ENCODE results near the gene CCL4. TPM values are rescaled to one million over a fixed set of nuclear protein-coding genes. Genes with fewer than 3 reads are reported as not detected.

CCL4 gene
- total RNA-seq, 120 experiments from 2014 or later = 0.34 to 10.4 (median 1.00) TPM; not detected in 45

Other genes with a start within 250 kb of the CCL4 start
- gene HEATR9, start 234.9 kb upstream of the CCL4 start, total RNA-seq = under 1 TPM in 1 of 120 experiments, not detected in 119; 0.26 TPM
- gene CCL5, start 223.5 kb upstream of the CCL4 start, total RNA-seq = 1 to 10 TPM in 28 of 120 experiments, under 1 TPM in 37, not detected in 55; 0.35 to 6.9 (median 0.90) TPM
- 1 to 10 TPM in 26 of 120 experiments, under 1 TPM in 28, not detected in 66; 0.25 to 2.8 (median 0.89) TPM for gene RDM1, start 173.1 kb upstream of the CCL4 start, total RNA-seq
- gene LYZL6, start 160.1 kb upstream of the CCL4 start, total RNA-seq = not detected
- gene CCL16, start 122.3 kb upstream of the CCL4 start, total RNA-seq = not detected
- 1 to 10 TPM in 6 of 120 experiments, under 1 TPM in 1, not detected in 113; 0.21 to 3.3 (median 1.8) TPM for gene CCL14, start 117.1 kb upstream of the CCL4 start, total RNA-seq
- not detected for gene CCL15, start 102.3 kb upstream of the CCL4 start, total RNA-seq
- gene CCL23, start 85.9 kb upstream of the CCL4 start, total RNA-seq = not detected
- gene CCL18, start 39.6 kb upstream of the CCL4 start, total RNA-seq = under 1 TPM in 1 of 120 experiments, not detected in 119; 1.00 TPM
- gene CCL3, start 13.7 kb upstream of the CCL4 start, total RNA-seq = 10 to 100 TPM in 2 of 120 experiments, 1 to 10 TPM in 31, under 1 TPM in 30, not detected in 57; 0.36 to 11.8 (median 1.1) TPM
- gene TBC1D3B, start 72.8 kb downstream of the CCL4 start, total RNA-seq = 10 to 100 TPM in 111 of 120 experiments, 1 to 10 TPM in 9; 8.2 to 32.2 (median 16.9) TPM
- 1 to 10 TPM in 30 of 120 experiments, under 1 TPM in 3, not detected in 87; 0.62 to 7.6 (median 1.9) TPM for gene CCL3L1, start 92.9 kb downstream of the CCL4 start, total RNA-seq
- 1 to 10 TPM in 72 of 120 experiments, under 1 TPM in 24, not detected in 24; 0.40 to 7.9 (median 1.4) TPM for gene CCL4L2, start 107.2 kb downstream of the CCL4 start, total RNA-seq
- 1 to 10 TPM in 63 of 120 experiments, under 1 TPM in 40, not detected in 17; 0.21 to 5.3 (median 1.2) TPM for gene TBC1D3I, start 160.7 kb downstream of the CCL4 start, total RNA-seq
- gene TBC1D3G, start 220.1 kb downstream of the CCL4 start, total RNA-seq = 10 to 100 TPM in 2 of 120 experiments, 1 to 10 TPM in 16, under 1 TPM in 2, not detected in 100; 0.53 to 18.6 (median 4.3) TPM

Data from dorsolateral prefrontal cortex (tissue), 118 donors.